Activated CD8-positive, alpha-beta memory T cell treated with anti-CD3 and anti-CD28 coated beads, Interleukin-2, amount 10 ng/mL, durations not matched to agents 7 days and 5 days (primary cell): Measurements from ENCODE around the gene CADPS2. TPM values are rescaled to one million over a fixed set of nuclear protein-coding genes. Genes with fewer than 3 reads are reported as not detected.
"Not testable (repeated sequence)": the region's sequence is repeated elsewhere in the genome, so short reads cannot be mapped to it uniquely, and the experiment has no call there.

Source experiments
- ATAC-seq: fragments of 150-1000 bp; cut with Tn5 transposase; one replicate; pipeline ENCODE4 v1.10.0; 2021; ENCODE audit warnings: moderate library complexity
- CTCF ChIA-PET: fragments of 350-600 bp; sonication (Branson Sonifier 250); formaldehyde crosslinking; loops from one replicate; lab custom pipeline; 2021; ENCODE audit warnings: antibody characterized with exemption; lab: Charles Lee
- DNase-seq: peaks from one replicate; pipeline ENCODE4 v3.0.0-alpha.2; 2020
- H3K27ac Mint-ChIP-seq: one replicate; pipeline ENCODE4 v1.8.0; 2021; ENCODE audit warnings: mild to moderate bottlenecking, mixed read lengths
- H3K27me3 Mint-ChIP-seq: one replicate; pipeline ENCODE4 v1.8.0; 2021; ENCODE audit warnings: mixed read lengths
- H3K36me3 Mint-ChIP-seq: one replicate; pipeline ENCODE4 v1.8.0; 2021; ENCODE audit warnings: mild to moderate bottlenecking, mixed read lengths
- H3K4me1 Mint-ChIP-seq: one replicate; pipeline ENCODE4 v1.8.0; 2021; ENCODE audit warnings: mixed read lengths
- H3K4me3 Mint-ChIP-seq: one replicate; pipeline ENCODE4 v1.8.0; 2021; ENCODE audit warnings: mild to moderate bottlenecking, moderate library complexity, mixed read lengths
- H3K9me3 Mint-ChIP-seq: one replicate; pipeline ENCODE4 v1.8.0; 2022; ENCODE audit warnings: low read depth, mixed read lengths
- total RNA-seq, 2 experiments: library from RNA; stranded (reverse); gene quantifications; one replicate each; pipeline ENCODE4 v1.2.3, GENCODE V29; 2021

Gene CADPS2
- total RNA-seq, 2 experiments from 2014 or later, result not detected

DNA sequence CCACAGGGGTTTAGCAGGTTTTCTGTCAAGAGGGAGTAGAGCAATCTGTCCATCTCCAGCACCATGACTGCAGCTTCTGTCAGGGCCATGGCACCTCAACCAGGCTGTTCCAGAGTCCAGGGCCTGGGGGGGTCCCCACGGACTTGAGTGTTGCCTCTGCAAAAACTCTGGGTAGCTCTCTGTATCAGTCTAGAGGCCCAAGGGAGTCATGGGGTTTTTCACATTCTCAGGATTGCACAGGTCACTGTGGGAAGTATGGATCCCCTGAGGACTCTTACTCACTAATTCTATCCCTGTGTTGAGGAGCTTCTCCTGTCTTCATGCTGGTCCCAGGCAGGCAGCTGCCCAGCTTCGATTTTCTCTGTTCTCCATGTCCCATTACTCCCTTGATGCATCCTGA, 247.8 kb downstream of the CADPS2 start:
- H3K4me1 Mint-ChIP-seq, result no peaks in the 10 kb centered on the region
- CTCF ChIA-PET, result no interaction called here
- H3K36me3 Mint-ChIP-seq, result no peaks in the 10 kb centered on the region
- peaks cover 14% of the 10 kb centered on the region for H3K9me3 Mint-ChIP-seq
- H3K27ac Mint-ChIP-seq, result no peak overlapping the region
- no peak for DNase-seq
- no peaks in the 10 kb centered on the region for H3K27me3 Mint-ChIP-seq
- H3K4me3 Mint-ChIP-seq, result no peak overlapping the region
- ATAC-seq, result no peak

DNA sequence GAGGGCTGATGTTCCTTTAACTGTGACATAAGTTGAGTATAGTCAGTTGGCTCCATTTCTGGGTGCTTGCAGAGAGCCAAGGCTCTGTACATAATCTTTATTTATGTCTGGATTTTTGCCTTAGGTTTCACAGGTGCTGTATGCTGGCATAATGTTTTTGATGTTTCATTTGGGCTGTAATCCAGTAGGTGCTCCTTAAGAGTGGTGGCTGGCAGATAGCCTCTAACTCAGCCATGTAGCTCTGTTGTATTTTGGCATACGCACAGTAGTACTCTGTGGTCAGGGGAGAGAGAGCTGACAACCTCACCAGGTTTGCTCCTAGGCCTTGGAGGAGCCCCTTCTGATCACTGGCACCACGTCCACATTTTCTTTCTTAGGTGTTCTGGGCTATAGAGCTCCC, 248.5 kb downstream of the CADPS2 start:
- peaks cover 14% of the 10 kb centered on the region for H3K9me3 Mint-ChIP-seq
- H3K4me1 Mint-ChIP-seq, result no peaks in the 10 kb centered on the region
- ATAC-seq (no peak), DNase-seq (no peak)
- CTCF ChIA-PET, result no interaction called here
- no peak overlapping the region for H3K27ac Mint-ChIP-seq
- H3K27me3 Mint-ChIP-seq, result no peaks in the 10 kb centered on the region
- no peak overlapping the region for H3K4me3 Mint-ChIP-seq
- no peaks in the 10 kb centered on the region for H3K36me3 Mint-ChIP-seq

DNA sequence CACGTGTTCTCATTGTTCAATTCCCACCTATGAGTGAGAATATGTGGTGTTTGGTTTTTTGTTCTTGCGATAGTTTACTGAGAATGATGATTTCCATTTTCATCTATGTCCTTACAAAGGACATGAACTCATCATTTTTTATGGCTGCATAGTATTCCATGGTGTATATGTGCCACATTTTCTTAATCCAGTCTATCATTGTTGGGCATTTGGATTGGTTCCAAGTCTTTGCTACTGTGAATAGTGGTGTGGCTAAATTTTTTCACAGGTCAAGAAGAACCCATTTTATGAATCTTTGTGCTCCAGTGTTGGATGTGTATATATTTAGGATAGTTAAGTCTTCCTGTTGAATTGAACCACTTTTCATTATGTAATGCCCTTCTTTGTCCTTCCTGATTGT, 250.8 kb downstream of the CADPS2 start:
- H3K27me3 Mint-ChIP-seq, H3K27ac Mint-ChIP-seq, ATAC-seq, CTCF ChIA-PET, DNase-seq, H3K4me3 Mint-ChIP-seq, H3K36me3 Mint-ChIP-seq, H3K4me1 Mint-ChIP-seq: not testable (repeated sequence)
- H3K9me3 Mint-ChIP-seq, result peaks cover 14% of the 10 kb centered on the region

DNA sequence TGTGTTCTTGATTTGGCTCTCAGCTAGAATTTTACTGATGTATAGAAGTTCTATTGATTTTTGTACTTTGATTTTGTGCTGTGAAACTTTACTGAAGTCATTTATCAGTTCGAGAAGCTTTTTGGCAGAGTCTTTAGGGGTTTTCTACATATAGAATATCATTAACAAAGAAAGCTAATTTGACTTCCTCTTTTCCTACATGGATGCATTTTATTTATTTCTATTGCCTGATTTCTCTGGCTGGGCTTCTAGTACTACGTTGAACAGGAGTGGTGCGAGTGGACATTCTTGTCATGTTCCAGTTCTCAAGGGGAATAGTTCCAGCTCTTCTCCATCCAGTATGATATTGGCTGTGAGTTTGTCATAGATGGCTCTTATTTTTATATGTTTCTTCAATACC, 252.8 kb downstream of the CADPS2 start:
- DNase-seq (no peak), ATAC-seq (no peak)
- Mint-ChIP-seq H3K9me3 (peaks cover 10% of the 10 kb centered on the region), H3K4me3 (no peak overlapping the region), H3K36me3 (no peaks in the 10 kb centered on the region), H3K4me1 (no peaks in the 10 kb centered on the region), H3K27ac (no peak overlapping the region), H3K27me3 (no peaks in the 10 kb centered on the region)
- CTCF ChIA-PET, result no interaction called here

GRCh38 chr7:122632238-122632637, 254.0 kb downstream of the CADPS2 start:
- CTCF ChIA-PET, result no interaction called here

GRCh38 chr7:122629412-122629953, 256.8 kb downstream of the CADPS2 start:
- Mint-ChIP-seq H3K27ac (no peak overlapping the region), H3K9me3 (peaks cover 4% of the 10 kb centered on the region), H3K4me1 (no peaks in the 10 kb centered on the region), H3K36me3 (no peaks in the 10 kb centered on the region), H3K4me3 (no peak overlapping the region), H3K27me3 (no peaks in the 10 kb centered on the region)
- DNase-seq, result no peak
- CTCF ChIA-PET, result no interaction called here
- ATAC-seq, result no peak

More at GRCh38 chr7:122632238-122632637, 254.0 kb downstream of the CADPS2 start:
- H3K27ac Mint-ChIP-seq, result no peak overlapping the region
- H3K4me1 Mint-ChIP-seq, result no peaks in the 10 kb centered on the region
- no peak overlapping the region for H3K4me3 Mint-ChIP-seq
- peaks cover 9% of the 10 kb centered on the region for H3K9me3 Mint-ChIP-seq
- H3K27me3 Mint-ChIP-seq, result no peaks in the 10 kb centered on the region
- ATAC-seq, result no peak
- DNase-seq, result no peak
- no peaks in the 10 kb centered on the region for H3K36me3 Mint-ChIP-seq

GRCh38 chr7:122628651-122629411, 257.4 kb downstream of the CADPS2 start:
- Mint-ChIP-seq H3K36me3 (no peaks in the 10 kb centered on the region), H3K4me1 (no peaks in the 10 kb centered on the region), H3K27ac (no peak overlapping the region), H3K27me3 (no peaks in the 10 kb centered on the region), H3K4me3 (no peak overlapping the region), H3K9me3 (peaks cover 4% of the 10 kb centered on the region)
- CTCF ChIA-PET, result no interaction called here
- no peak for DNase-seq
- no peak for ATAC-seq

DNA sequence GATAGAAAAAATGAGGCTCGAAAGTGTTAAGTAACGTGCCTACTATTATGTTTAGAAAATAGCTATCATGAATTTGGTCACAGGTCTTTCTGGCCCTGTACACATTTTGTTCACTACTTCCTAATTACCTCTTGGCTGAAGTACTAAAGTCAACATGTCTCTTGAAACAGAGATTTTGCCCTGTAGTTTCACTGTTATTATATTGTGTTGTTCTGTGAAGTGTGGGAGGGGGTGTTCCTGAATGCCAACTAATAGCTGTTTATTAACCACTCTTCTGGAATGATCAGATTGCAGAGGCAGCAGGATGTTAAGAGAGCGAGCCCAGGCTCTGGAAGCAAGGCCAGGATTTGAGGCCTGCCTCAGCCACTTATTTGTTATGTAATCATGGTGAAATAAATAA, 259.5 kb downstream of the CADPS2 start:
- Mint-ChIP-seq H3K9me3 (peaks cover 4% of the 10 kb centered on the region), H3K27me3 (no peaks in the 10 kb centered on the region), H3K36me3 (no peaks in the 10 kb centered on the region), H3K4me3 (no peak overlapping the region), H3K4me1 (no peaks in the 10 kb centered on the region), H3K27ac (no peak overlapping the region)
- CTCF ChIA-PET, result no interaction called here
- ATAC-seq (no peak), DNase-seq (no peak)

DNA sequence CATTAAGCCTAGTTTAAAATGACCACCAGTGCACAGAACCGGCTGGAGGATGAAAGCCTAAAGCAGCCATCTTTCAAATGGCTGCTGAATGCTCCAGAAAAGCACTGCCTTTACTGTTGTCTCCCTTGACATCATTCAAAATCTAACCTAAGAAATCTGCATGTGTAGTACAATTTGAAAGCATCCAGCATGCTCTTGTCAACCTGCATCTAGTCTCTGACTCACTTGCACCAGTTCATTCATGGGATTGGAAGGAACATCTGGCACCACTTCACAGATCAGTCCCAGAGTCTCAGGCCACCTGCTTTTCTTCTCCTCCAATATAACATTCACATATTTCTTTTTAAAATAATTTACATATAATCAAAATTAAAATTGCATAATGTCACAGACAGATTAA, 263.6 kb downstream of the CADPS2 start:
- Mint-ChIP-seq H3K27ac (no peak overlapping the region), H3K9me3 (peaks cover 4% of the 10 kb centered on the region), H3K27me3 (no peaks in the 10 kb centered on the region), H3K36me3 (no peaks in the 10 kb centered on the region), H3K4me1 (no peaks in the 10 kb centered on the region), H3K4me3 (no peak overlapping the region)
- CTCF ChIA-PET, result no interaction called here
- ATAC-seq (no peak), DNase-seq (no peak)

GRCh38 chr7:122619664-122620063, 266.6 kb downstream of the CADPS2 start:
- Mint-ChIP-seq H3K4me3 (no peak overlapping the region), H3K9me3 (peaks cover 2% of the 10 kb centered on the region), H3K4me1 (no peaks in the 10 kb centered on the region), H3K36me3 (no peaks in the 10 kb centered on the region), H3K27me3 (no peaks in the 10 kb centered on the region), H3K27ac (no peak overlapping the region)
- no peak for ATAC-seq
- CTCF ChIA-PET, result no interaction called here
- no peak for DNase-seq

DNA sequence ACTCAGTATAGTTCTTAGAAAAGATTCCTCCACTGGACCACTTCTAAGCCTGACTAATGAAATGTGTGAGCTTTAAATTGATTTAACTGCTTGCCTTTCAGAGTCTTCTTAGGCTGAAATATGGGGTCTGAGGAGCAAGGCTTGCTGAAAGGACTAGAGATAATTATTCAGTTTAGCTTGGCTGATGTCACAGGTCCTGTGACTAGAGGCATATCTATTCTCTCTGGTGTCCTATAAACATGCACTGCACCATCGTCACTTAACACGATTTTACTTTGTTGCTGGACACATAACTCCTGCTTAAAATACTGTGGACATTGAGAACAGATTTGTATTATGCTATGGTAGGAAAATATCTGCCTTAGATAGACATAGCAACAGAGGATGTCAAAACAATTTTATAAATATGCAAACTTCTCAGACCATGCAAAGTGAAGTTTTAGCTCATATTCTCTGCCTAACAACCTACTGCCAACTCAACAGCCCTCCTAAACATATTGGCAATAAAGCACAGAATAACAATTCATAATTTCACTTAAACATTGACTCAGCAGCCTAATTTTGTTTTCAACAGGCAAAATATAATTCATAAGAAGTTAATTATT, 267.6 kb downstream of the CADPS2 start:
- CTCF ChIA-PET, result no interaction called here
- no peak overlapping the region for H3K4me3 Mint-ChIP-seq
- H3K4me1 Mint-ChIP-seq, result no peaks in the 10 kb centered on the region
- peaks cover 2% of the 10 kb centered on the region for H3K9me3 Mint-ChIP-seq
- DNase-seq (no peak), ATAC-seq (no peak)
- H3K36me3 Mint-ChIP-seq, result no peaks in the 10 kb centered on the region
- H3K27me3 Mint-ChIP-seq, result no peaks in the 10 kb centered on the region
- H3K27ac Mint-ChIP-seq, result no peak overlapping the region

GRCh38 chr7:122616951-122617350, 269.3 kb downstream of the CADPS2 start:
- ATAC-seq, result no peak
- no peak for DNase-seq
- no peak overlapping the region for H3K27ac Mint-ChIP-seq
- CTCF ChIA-PET, result no interaction called here
- no peak overlapping the region for H3K4me3 Mint-ChIP-seq
- H3K36me3 Mint-ChIP-seq, result no peaks in the 10 kb centered on the region
- H3K4me1 Mint-ChIP-seq, result no peaks in the 10 kb centered on the region
- no peaks in the 10 kb centered on the region for H3K27me3 Mint-ChIP-seq
- peaks cover 2% of the 10 kb centered on the region for H3K9me3 Mint-ChIP-seq

DNA sequence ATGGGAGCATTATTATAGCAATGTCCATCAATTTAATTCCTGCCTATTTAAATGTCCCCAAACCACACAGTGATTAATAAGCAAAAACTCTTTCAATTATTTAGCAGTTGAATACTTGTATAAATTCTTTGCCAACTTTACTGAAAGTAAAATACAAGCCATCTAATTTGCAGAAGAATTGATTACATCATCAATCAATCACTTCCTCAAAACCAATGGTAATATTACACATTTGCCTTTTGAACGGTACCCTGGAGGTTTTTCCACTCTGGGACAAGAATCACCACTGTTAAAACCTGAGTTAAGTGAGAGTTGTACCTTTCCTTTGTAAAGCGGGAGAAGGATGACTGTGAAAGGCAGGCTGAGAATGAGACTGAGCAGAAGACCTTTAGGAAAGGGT, 280.3 kb downstream of the CADPS2 start:
- Mint-ChIP-seq H3K27ac (no peak overlapping the region), H3K9me3 (no peaks in the 10 kb centered on the region), H3K4me1 (no peaks in the 10 kb centered on the region), H3K4me3 (no peak overlapping the region), H3K27me3 (no peaks in the 10 kb centered on the region), H3K36me3 (no peaks in the 10 kb centered on the region)
- ATAC-seq (no peak), DNase-seq (no peak)
- CTCF ChIA-PET, result no interaction called here

DNA sequence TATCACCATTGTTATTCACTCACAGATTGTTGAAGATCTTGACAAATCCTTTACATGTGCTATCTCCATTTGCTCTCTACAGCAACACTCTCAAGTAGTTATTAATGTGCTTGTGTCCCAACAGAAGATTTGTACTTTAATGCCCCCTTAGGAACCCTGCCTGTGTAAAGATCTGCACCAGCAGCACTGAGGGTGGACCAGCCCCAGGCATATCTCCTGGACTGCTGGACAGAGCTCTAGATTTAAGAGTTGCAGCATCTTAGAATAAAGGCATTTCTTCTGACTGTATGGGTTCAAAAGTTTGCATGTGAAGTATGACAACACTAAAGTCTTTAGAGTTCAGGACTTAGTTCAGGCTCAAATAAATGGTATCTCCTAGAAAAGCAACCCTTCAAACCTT, 282.0 kb downstream of the CADPS2 start:
- CTCF ChIA-PET, result no interaction called here
- no peaks in the 10 kb centered on the region for H3K36me3 Mint-ChIP-seq
- DNase-seq (no peak), ATAC-seq (no peak)
- H3K4me1 Mint-ChIP-seq, result no peaks in the 10 kb centered on the region
- no peaks in the 10 kb centered on the region for H3K27me3 Mint-ChIP-seq
- H3K27ac Mint-ChIP-seq, result no peak overlapping the region
- no peak overlapping the region for H3K4me3 Mint-ChIP-seq
- H3K9me3 Mint-ChIP-seq, result no peaks in the 10 kb centered on the region
